GDM1 (cell line): ENCODE results near the gene KCNG2.

ENCODE experiments used
- DNase-seq: peaks from one replicate; lab custom pipeline; 2025; lab: John Stamatoyannopoulos, UW

Gene KCNG2

GRCh38 chr18:79819064-79819967 lies 21.6 kb downstream of the KCNG2 start:
- DNase-seq: no peak

GRCh38 chr18:79819968-79820351 lies 22.2 kb downstream of the KCNG2 start:
- DNase-seq: peak; percentile 27

- no peak for DNase-seq
These were observed 25.4 kb downstream of the KCNG2 start for GRCh38 chr18:79823120-79823519.

GRCh38 chr18:79825913-79826312 lies 28.2 kb downstream of the KCNG2 start:
- DNase-seq: no peak

GRCh38 chr18:79826966-79827365 lies 29.2 kb downstream of the KCNG2 start:
- DNase-seq: no peak

GRCh38 chr18:79828258-79828657 lies 30.5 kb downstream of the KCNG2 start:
- no peak for DNase-seq

- no peak for DNase-seq
These were observed 31.6 kb downstream of the KCNG2 start for GRCh38 chr18:79829136-79829854.

- DNase-seq: no peak
These were observed 34.4 kb downstream of the KCNG2 start for GRCh38 chr18:79832169-79832568.

GRCh38 chr18:79834834-79835233 lies 37.1 kb downstream of the KCNG2 start:
- no peak for DNase-seq

- DNase-seq: no peak
These were observed 44.2 kb downstream of the KCNG2 start for GRCh38 chr18:79841936-79842335.

- no peak for DNase-seq
These were observed 47.3 kb downstream of the KCNG2 start for GRCh38 chr18:79844999-79845563.

GRCh38 chr18:79846936-79847557 lies 49.3 kb downstream of the KCNG2 start:
- no peak for DNase-seq

GRCh38 chr18:79847606-79848293 lies 50.0 kb downstream of the KCNG2 start:
- DNase-seq: no peak

GRCh38 chr18:79848294-79848578 lies 50.5 kb downstream of the KCNG2 start:
- DNase-seq: no peak

- DNase-seq: no peak
These were observed 51.0 kb downstream of the KCNG2 start for GRCh38 chr18:79848579-79849327.

- no peak for DNase-seq
These were observed 51.8 kb downstream of the KCNG2 start for GRCh38 chr18:79849328-79850207.

- DNase-seq: no peak
These were observed 53.0 kb downstream of the KCNG2 start for GRCh38 chr18:79850731-79851130.

GRCh38 chr18:79851489-79851888 lies 53.8 kb downstream of the KCNG2 start:
- DNase-seq: no peak

GRCh38 chr18:79851950-79852349 lies 54.2 kb downstream of the KCNG2 start:
- no peak for DNase-seq

- no peak for DNase-seq
These were observed 55.0 kb downstream of the KCNG2 start for GRCh38 chr18:79852561-79853302.
